CD14-positive monocyte (primary cell): Measurements from ENCODE around the gene COX5A. TPM values are rescaled to one million over a fixed set of nuclear protein-coding genes. Genes with fewer than 3 reads are reported as not detected.

Source experiments
- DNase-seq, 3 donors: peaks; one replicate each; pipeline ENCODE4 v3.0.0-alpha.2; 2011 to 2022
- H2AFZ ChIP-seq: 2 replicates; pipeline ENCODE4 v1.6.0; 2012; ENCODE audit warnings: mild to moderate bottlenecking, low read depth, low read length, inconsistent platforms; ENCODE audit not compliant: insufficient read depth, poor library complexity, severe bottlenecking
- H3K27ac ChIP-seq, 2 donors: 1 replicate in 1 of 2; 2 replicates in 1 of 2; pipeline ENCODE4 v1.5.1; 2012 to 2013; ENCODE audit warnings: low read length in 2 of 2, control low read depth in 1 of 2, inconsistent platforms in 1 of 2, low read depth in 1 of 2, mild to moderate bottlenecking in 1 of 2
- H3K27me3 ChIP-seq, 2 donors: one replicate each; pipeline versions ENCODE4 v1.6.0 to v1.6.1; 2011 to 2013; ENCODE audit warnings: low read length in 2 of 2; ENCODE audit not compliant: control insufficient read depth in 2 of 2, insufficient read depth in 2 of 2
- H3K36me3 ChIP-seq, 2 donors: replicated peaks in 1 of 2; 1 replicate in 1 of 2; 2 replicates in 1 of 2; pipeline versions ENCODE4 v1.5.1 to v1.6.1; 2012 to 2013; ENCODE audit warnings: low read length in 2 of 2, control low read depth in 1 of 2, inconsistent platforms in 1 of 2, mild to moderate bottlenecking in 1 of 2; ENCODE audit not compliant: insufficient read depth in 2 of 2, control insufficient read depth in 1 of 2
- H3K4me1 ChIP-seq, 2 donors: 1 replicate in 1 of 2; 2 replicates in 1 of 2; pipeline versions ENCODE4 v1.5.1 to v1.6.1; 2012 to 2013; ENCODE audit warnings: low read length in 2 of 2, control low read depth in 1 of 2, inconsistent platforms in 1 of 2, mild to moderate bottlenecking in 1 of 2, moderate library complexity in 1 of 2; ENCODE audit not compliant: insufficient read depth in 2 of 2, control insufficient read depth in 1 of 2
- H3K4me2 ChIP-seq: replicated peaks from 2 replicates; pipeline ENCODE3; 2012; ENCODE audit warnings: low read length, moderate library complexity, mild to moderate bottlenecking; ENCODE audit not compliant: poor library complexity, severe bottlenecking; ENCODE audit errors: extremely low read depth
- H3K4me3 ChIP-seq, 3 experiments: fragments of 200-600 bp in 1 of 3; sonication (generic) in 1 of 3; replicated peaks in 1 of 3; 1 replicate in 2 of 3; 2 replicates in 1 of 3; pipeline ENCODE4 v1.5.1; 2011 to 2013; ENCODE audit warnings: low read length in 3 of 3, mild to moderate bottlenecking in 3 of 3, control low read depth in 2 of 3, low read depth in 2 of 3, inconsistent platforms in 1 of 3, moderate library complexity in 1 of 3
- H3K79me2 ChIP-seq: 2 replicates; pipeline ENCODE4 v1.6.0; 2012; ENCODE audit warnings: mild to moderate bottlenecking, control low read depth, inconsistent platforms, low read length, moderate library complexity; ENCODE audit not compliant: insufficient read depth
- H3K9ac ChIP-seq: 2 replicates; pipeline ENCODE4 v1.6.0; 2017; ENCODE audit warnings: low read length, mild to moderate bottlenecking; ENCODE audit not compliant: insufficient read depth, poor library complexity, severe bottlenecking
- H3K9me3 ChIP-seq, 2 donors: replicated peaks in 1 of 2; 1 replicate in 1 of 2; 2 replicates in 1 of 2; pipeline versions ENCODE4 v1.5.1 to v1.6.1; 2012 to 2013; ENCODE audit warnings: low read length in 2 of 2, control low read depth in 1 of 2; ENCODE audit not compliant: control insufficient read depth in 1 of 2, insufficient read depth in 1 of 2
- H4K20me1 ChIP-seq: 2 replicates; pipeline ENCODE4 v1.6.0; 2012; ENCODE audit warnings: mild to moderate bottlenecking, low read length, control low read depth, moderate library complexity; ENCODE audit not compliant: insufficient read depth
- H3K27ac Mint-ChIP-seq, 7 donors: one replicate each; pipeline ENCODE4 v1.8.0; 2020; ENCODE audit warnings: mild to moderate bottlenecking in 7 of 7, mixed read lengths in 7 of 7, moderate library complexity in 6 of 7, inconsistent platforms in 2 of 7
- H3K27me3 Mint-ChIP-seq, 3 donors: one replicate each; pipeline ENCODE4 v1.8.0; 2021 to 2022; ENCODE audit warnings: low read depth in 3 of 3, mild to moderate bottlenecking in 3 of 3, mixed read lengths in 3 of 3, moderate library complexity in 3 of 3, inconsistent platforms in 1 of 3
- H3K36me3 Mint-ChIP-seq, 2 donors: one replicate each; pipeline ENCODE4 v1.8.0; 2020; ENCODE audit warnings: mixed read lengths in 2 of 2, inconsistent platforms in 1 of 2, mild to moderate bottlenecking in 1 of 2
- H3K4me1 Mint-ChIP-seq: one replicate; pipeline ENCODE4 v1.8.0; 2020; ENCODE audit warnings: mild to moderate bottlenecking, mixed read lengths
- H3K4me3 Mint-ChIP-seq, 2 donors: one replicate each; pipeline ENCODE4 v1.8.0; 2020; ENCODE audit warnings: mild to moderate bottlenecking in 2 of 2, mixed read lengths in 2 of 2, moderate library complexity in 1 of 2
- H3K9me3 Mint-ChIP-seq, 7 donors: one replicate each; pipeline ENCODE4 v1.8.0; 2020 to 2022; ENCODE audit warnings: mixed read lengths in 7 of 7, mild to moderate bottlenecking in 6 of 7, moderate library complexity in 6 of 7, inconsistent platforms in 2 of 7
- WGBS: methylation state at CpG from one replicate; pipeline ENCODE4 v1.1.5; 2013; ENCODE audit warnings: missing lambda C conversion rate; ENCODE audit not compliant: insufficient coverage; 5-methylcytosine and 5-hydroxymethylcytosine counted together
- intact Hi-C, 2 donors: fragments of 100-400 bp; cut with micrococcal nuclease; formaldehyde crosslinking; loops; one replicate each; pipeline versions ENCODE4 v1.15.0 to v1.15.1; 2023
- polyA plus RNA-seq, 3 donors: library from polyadenylated mRNA; depleted of rRNA in 1 of 3; unstranded in 2 of 3; stranded (reverse) in 1 of 3; fragments of 300-500 nt in 2 of 3; fragments of >200 nt in 1 of 3; fragmentation: Illumina TruSeq in 2 of 3; gene quantifications; 1 replicate in 2 of 3; 2 replicates in 1 of 3; pipeline ENCODE4 v1.2.3, GENCODE V29; 2012 to 2021
- TF ChIP-seq, protein P1 (sequence below): fragments of 200-600 bp; IDR thresholded peaks from one replicate; pipeline ENCODE4 v1.8.0; 2022; ENCODE audit warnings: antibody characterized with exemption, mild to moderate bottlenecking

COX5A gene
- polyA plus RNA-seq, 3 donors: 127 to 498 (median 434) TPM

GRCh38 chr15:74982183-74982582 is 44.3 kb upstream of the COX5A start:
- Histone ChIP-seq H3K4me2 (no peak overlapping the region), H3K4me1 (no peaks in the 10 kb centered on the region), H3K9ac (no peak overlapping the region), H3K36me3 (no peaks in the 10 kb centered on the region), H2AFZ (no peak overlapping the region), H3K9me3 (no peaks in the 10 kb centered on the region), H4K20me1 (no peaks in the 10 kb centered on the region), H3K27me3 (peaks cover 0 to 10% of the 10 kb centered on the region in 2 donors), H3K4me3 (no peak overlapping the region), H3K27ac (no peak overlapping the region), H3K79me2 (no peaks in the 10 kb centered on the region)
- H3K4me3 Mint-ChIP-seq: no peak overlapping the region
- DNase-seq: peak in 1 of 3 donors; percentile 21
- H3K9me3 Mint-ChIP-seq: peaks cover 0 to 8% (median 0%) of the 10 kb centered on the region in 7 donors
- intact Hi-C loops: no loop called here
- H3K36me3 Mint-ChIP-seq: no peaks in the 10 kb centered on the region
- TF ChIP-seq, protein P1, sequence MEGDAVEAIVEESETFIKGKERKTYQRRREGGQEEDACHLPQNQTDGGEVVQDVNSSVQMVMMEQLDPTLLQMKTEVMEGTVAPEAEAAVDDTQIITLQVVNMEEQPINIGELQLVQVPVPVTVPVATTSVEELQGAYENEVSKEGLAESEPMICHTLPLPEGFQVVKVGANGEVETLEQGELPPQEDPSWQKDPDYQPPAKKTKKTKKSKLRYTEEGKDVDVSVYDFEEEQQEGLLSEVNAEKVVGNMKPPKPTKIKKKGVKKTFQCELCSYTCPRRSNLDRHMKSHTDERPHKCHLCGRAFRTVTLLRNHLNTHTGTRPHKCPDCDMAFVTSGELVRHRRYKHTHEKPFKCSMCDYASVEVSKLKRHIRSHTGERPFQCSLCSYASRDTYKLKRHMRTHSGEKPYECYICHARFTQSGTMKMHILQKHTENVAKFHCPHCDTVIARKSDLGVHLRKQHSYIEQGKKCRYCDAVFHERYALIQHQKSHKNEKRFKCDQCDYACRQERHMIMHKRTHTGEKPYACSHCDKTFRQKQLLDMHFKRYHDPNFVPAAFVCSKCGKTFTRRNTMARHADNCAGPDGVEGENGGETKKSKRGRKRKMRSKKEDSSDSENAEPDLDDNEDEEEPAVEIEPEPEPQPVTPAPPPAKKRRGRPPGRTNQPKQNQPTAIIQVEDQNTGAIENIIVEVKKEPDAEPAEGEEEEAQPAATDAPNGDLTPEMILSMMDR: no peak
- WGBS: 76% methylated on average over 3 of the region's 5 CpGs
- no peak overlapping the region for H3K27ac Mint-ChIP-seq
- peaks cover 7 to 24% (median 21%) of the 10 kb centered on the region in 3 donors for H3K27me3 Mint-ChIP-seq
- peaks cover 8% of the 10 kb centered on the region for H3K4me1 Mint-ChIP-seq

GRCh38 chr15:74978503-74978902 is 40.6 kb upstream of the COX5A start:
- no peaks in the 10 kb centered on the region for H3K9me3 ChIP-seq
- H3K9me3 Mint-ChIP-seq: peaks cover 0 to 8% (median 0%) of the 10 kb centered on the region in 7 donors
- TF ChIP-seq, protein P1: no peak
- H3K4me1 Mint-ChIP-seq: no peaks in the 10 kb centered on the region
- H3K4me3 Mint-ChIP-seq: no peak overlapping the region
- intact Hi-C loops: loop anchor here in 1 of 2 donors (10.0 kb wide), 1 partner anchor 304 kb away; no protein-coding TSS in a partner anchor
- no peak overlapping the region for H3K4me3 ChIP-seq
- H3K79me2 ChIP-seq: no peaks in the 10 kb centered on the region
- no peaks in the 10 kb centered on the region for H3K27me3 ChIP-seq
- H4K20me1 ChIP-seq: no peaks in the 10 kb centered on the region
- no peak for DNase-seq
- H3K4me2 ChIP-seq: no peak overlapping the region
- WGBS: 38% methylated on average over 2 of the region's 3 CpGs
- H3K27me3 Mint-ChIP-seq: peaks cover 10 to 22% (median 13%) of the 10 kb centered on the region in 3 donors
- no peak overlapping the region for H3K9ac ChIP-seq
- no peak overlapping the region for H2AFZ ChIP-seq
- H3K4me1 ChIP-seq: no peaks in the 10 kb centered on the region
- H3K27ac Mint-ChIP-seq: no peak overlapping the region
- H3K36me3 Mint-ChIP-seq: no peaks in the 10 kb centered on the region
- H3K27ac ChIP-seq: no peak overlapping the region
- H3K36me3 ChIP-seq: no peaks in the 10 kb centered on the region
